H1 (cell line): ENCODE measurements around the gene RPL3. TPM values are rescaled to one million over a fixed set of nuclear protein-coding genes. Genes with fewer than 3 reads are reported as not detected.

Experiments
- CTCF ChIA-PET: fragments of 300-600 bp; sonication (Branson Sonifier 250); formaldehyde crosslinking; loops from one replicate; lab custom pipeline; 2021; ENCODE audit not compliant: partially characterized antibody; lab: Charles Lee
- POLR2A ChIA-PET: fragments of 300-600 bp; sonication (Branson Sonifier 250); formaldehyde crosslinking; loops from one replicate; lab custom pipeline; 2021; ENCODE audit warnings: inconsistent platforms; ENCODE audit not compliant: partially characterized antibody; lab: Charles Lee
- DNase-seq, 2 experiments: peaks; one replicate each; pipeline versions ENCODE4 v3.0.0 to v3.0.0-alpha.2; 2010 to 2022; ENCODE audit warnings: low spot score in 2 of 2, low read depth in 1 of 2, mixed read lengths in 1 of 2
- FAIRE-seq: peaks from 2 replicates; lab custom pipeline; 2011; peaks lifted over from hg19 to GRCh38; lab: Jason Lieb, UNC
- H2AFZ ChIP-seq: 2 replicates; pipeline ENCODE4 v1.8.1; 2012; ENCODE audit warnings: low read length, inconsistent platforms
- H2AK5ac ChIP-seq: 2 replicates; pipeline ENCODE4 v1.6.1; 2013; ENCODE audit warnings: low read depth, low read length
- H2BK120ac ChIP-seq: replicated peaks from 2 replicates; pipeline ENCODE3; 2013; ENCODE audit warnings: low read depth, low read length, inconsistent platforms
- H2BK12ac ChIP-seq: 2 replicates; pipeline ENCODE4 v1.6.1; 2013; ENCODE audit warnings: low read depth, low read length
- H2BK15ac ChIP-seq: 2 replicates; pipeline ENCODE4 v1.6.1; 2013; ENCODE audit warnings: low read length
- H2BK20ac ChIP-seq: 2 replicates; pipeline ENCODE4 v1.6.1; 2013; ENCODE audit warnings: low read length
- H2BK5ac ChIP-seq: 2 replicates; pipeline ENCODE4 v1.6.1; 2013; ENCODE audit warnings: low read depth, low read length
- H3K14ac ChIP-seq: 2 replicates; pipeline ENCODE4 v1.6.1; 2013; ENCODE audit warnings: inconsistent platforms; ENCODE audit not compliant: insufficient read length
- H3K18ac ChIP-seq: 2 replicates; pipeline ENCODE4 v1.6.1; 2013; ENCODE audit warnings: low read length; ENCODE audit errors: extremely low read depth
- H3K23ac ChIP-seq: 2 replicates; pipeline ENCODE4 v1.6.1; 2013; ENCODE audit warnings: inconsistent platforms; ENCODE audit not compliant: insufficient read length
- H3K23me2 ChIP-seq: 2 replicates; pipeline ENCODE4 v1.6.1; 2013; ENCODE audit warnings: low read depth, low read length
- H3K27ac ChIP-seq: 2 replicates; pipeline ENCODE4 v1.6.1; 2011; ENCODE audit warnings: low read depth, low read length, inconsistent platforms
- H3K27me3 ChIP-seq, 4 experiments: replicated peaks in 1 of 4; 1 replicate in 1 of 4; 2 replicates in 3 of 4; pipeline versions ENCODE4 v1.6.1 to v1.8.1; 2011 to 2013; ENCODE audit warnings: low read length in 3 of 4, mild to moderate bottlenecking in 3 of 4, inconsistent platforms in 2 of 4, mixed read lengths in 2 of 4, moderate library complexity in 1 of 4; ENCODE audit not compliant: control insufficient read depth in 3 of 4, insufficient read depth in 3 of 4; ENCODE audit errors: extremely low read depth in 1 of 4
- H3K36me3 ChIP-seq, 4 experiments: 2 replicates each; pipeline versions ENCODE4 v1.6.1 to v1.8.1; 2011 to 2013; ENCODE audit warnings: mild to moderate bottlenecking in 4 of 4, low read length in 3 of 4, moderate library complexity in 2 of 4, control low read depth in 1 of 4, inconsistent platforms in 1 of 4; ENCODE audit not compliant: insufficient read depth in 4 of 4, control insufficient read depth in 2 of 4
- H3K4ac ChIP-seq: replicated peaks from 2 replicates; pipeline ENCODE3; 2013; ENCODE audit warnings: low read length, low read depth, mixed read lengths, inconsistent platforms; ENCODE audit not compliant: insufficient read length
- H3K4me1 ChIP-seq, 4 experiments: replicated peaks in 1 of 4; 1 replicate in 1 of 4; 2 replicates in 3 of 4; pipeline versions ENCODE4 v1.6.1 to v1.8.1; 2011 to 2013; ENCODE audit warnings: low read length in 3 of 4, inconsistent platforms in 2 of 4, mixed read lengths in 1 of 4; ENCODE audit not compliant: insufficient read depth in 4 of 4, control insufficient read depth in 3 of 4
- H3K4me2 ChIP-seq, 2 experiments: 2 replicates each; pipeline versions ENCODE4 v1.6.1 to v1.8.1; 2011 to 2013; ENCODE audit warnings: low read depth in 2 of 2, low read length in 2 of 2, control low read depth in 1 of 2, inconsistent platforms in 1 of 2, mild to moderate bottlenecking in 1 of 2; ENCODE audit not compliant: insufficient read depth in 1 of 2
- H3K4me3 ChIP-seq, 4 experiments: fragments of 200-600, 300-600 bp in 1 of 4; sonication (generic), shearing (Covaris generic), sonication (Bioruptor Twin) in 1 of 4; 2 replicates each; pipeline versions ENCODE4 v1.5.1 to v1.8.1; 2011 to 2016; ENCODE audit warnings: low read length in 4 of 4, low read depth in 3 of 4, control low read depth in 2 of 4, inconsistent platforms in 2 of 4, mild to moderate bottlenecking in 2 of 4, mixed read lengths in 1 of 4, moderate library complexity in 1 of 4; ENCODE audit not compliant: insufficient read depth in 2 of 4; ENCODE audit errors: extremely low read depth in 1 of 4
- H3K56ac ChIP-seq: replicated peaks from 2 replicates; pipeline ENCODE3; 2013; ENCODE audit warnings: low read depth, mild to moderate bottlenecking, mixed read lengths, low read length, inconsistent platforms; ENCODE audit not compliant: insufficient read length
- H3K79me1 ChIP-seq: 2 replicates; pipeline ENCODE4 v1.6.1; 2013; ENCODE audit warnings: low read depth, low read length, control low read depth
- H3K79me2 ChIP-seq, 2 experiments: 2 replicates each; pipeline versions ENCODE4 v1.6.1 to v1.8.1; 2012 to 2013; ENCODE audit warnings: low read length in 2 of 2, mild to moderate bottlenecking in 2 of 2, inconsistent platforms in 1 of 2; ENCODE audit not compliant: insufficient read depth in 2 of 2, control insufficient read depth in 1 of 2
- H3K9ac ChIP-seq, 4 experiments: replicated peaks in 1 of 4; 1 replicate in 1 of 4; 2 replicates in 3 of 4; pipeline versions ENCODE4 v1.6.1 to v1.8.1; 2011 to 2013; ENCODE audit warnings: low read depth in 3 of 4, low read length in 3 of 4, control low read depth in 2 of 4, mild to moderate bottlenecking in 2 of 4, moderate library complexity in 2 of 4, inconsistent platforms in 1 of 4; ENCODE audit errors: extremely low read depth in 1 of 4
- H3K9me3 ChIP-seq, 2 experiments: 2 replicates each; pipeline versions ENCODE4 v1.6.1 to v1.8.1; 2012 to 2013; ENCODE audit warnings: mild to moderate bottlenecking in 2 of 2, moderate library complexity in 2 of 2, control low read depth in 1 of 2, inconsistent platforms in 1 of 2, low read depth in 1 of 2, low read length in 1 of 2, mixed read lengths in 1 of 2; ENCODE audit not compliant: insufficient read depth in 2 of 2
- H4K20me1 ChIP-seq, 2 experiments: replicated peaks in 1 of 2; 2 replicates each; pipeline versions ENCODE3 to v1.8.1; 2011 to 2013; ENCODE audit warnings: inconsistent platforms in 2 of 2, low read length in 2 of 2, mild to moderate bottlenecking in 1 of 2; ENCODE audit not compliant: insufficient read depth in 2 of 2, control insufficient read depth in 1 of 2
- H4K5ac ChIP-seq: 2 replicates; pipeline ENCODE4 v1.6.1; 2013; ENCODE audit warnings: low read length, low read depth, mixed read lengths, inconsistent platforms; ENCODE audit not compliant: insufficient read length
- H4K8ac ChIP-seq: 2 replicates; pipeline ENCODE4 v1.8.0; 2013; ENCODE audit warnings: mild to moderate bottlenecking, moderate library complexity, low read length, inconsistent platforms; ENCODE audit not compliant: insufficient read depth; ENCODE audit errors: extremely low read depth
- H4K91ac ChIP-seq: replicated peaks from 2 replicates; pipeline ENCODE3; 2013; ENCODE audit warnings: low read length, mixed read lengths, inconsistent platforms; ENCODE audit not compliant: insufficient read length
- KDM4A ChIP-seq: IDR thresholded peaks from one replicate; pipeline ENCODE4 v1.7.1; 2012; ENCODE audit warnings: low read depth, mild to moderate bottlenecking, moderate library complexity, low read length, inconsistent platforms; ENCODE audit not compliant: severe bottlenecking
- NANOG ChIP-seq: IDR thresholded peaks from 2 replicates; pipeline ENCODE4 v1.6.1; 2011; ENCODE audit warnings: low read length, low read depth, mild to moderate bottlenecking, inconsistent platforms; ENCODE audit not compliant: insufficient read depth, poor library complexity, severe bottlenecking
- RBBP5 ChIP-seq: IDR thresholded peaks from 2 replicates; pipeline ENCODE4 v1.7.1; 2012; ENCODE audit warnings: low read depth, mild to moderate bottlenecking, inconsistent platforms, low read length, moderate library complexity, borderline replicate concordance
- SAP30 ChIP-seq: fragments of 300-600 bp; sonication (generic); IDR thresholded peaks from 2 replicates; pipeline ENCODE4 v1.7.1; 2012; ENCODE audit warnings: low read length, moderate library complexity, mild to moderate bottlenecking, inconsistent platforms; ENCODE audit not compliant: insufficient read depth, insufficient replicate concordance
- SP1 ChIP-seq: IDR thresholded peaks from 2 replicates; pipeline ENCODE4 v1.6.1; 2011; ENCODE audit warnings: low read depth, low read length
- TEAD4 ChIP-seq: IDR thresholded peaks from 2 replicates; pipeline ENCODE4 v1.6.1; 2012; ENCODE audit warnings: low read depth, low read length, inconsistent platforms, mixed read lengths
- WGBS, 2 experiments: shearing (Covaris generic) in 1 of 2; methylation state at CpG; one replicate each; pipeline versions ENCODE4 v1.1.6 to v1.1.7; 2013 to 2015; ENCODE audit warnings: low lambda C conversion rate in 2 of 2, mixed read lengths in 2 of 2, inconsistent platforms in 1 of 2, low coverage in 1 of 2, missing lambda C conversion rate in 1 of 2; ENCODE audit not compliant: insufficient replicate concordance in 2 of 2, insufficient coverage in 1 of 2, insufficient read length in 1 of 2; ENCODE audit errors: extremely low coverage in 1 of 2, missing lambda C conversion rate in 1 of 2; 5-methylcytosine and 5-hydroxymethylcytosine counted together
- polyA plus RNA-seq, 7 experiments: library from polyadenylated mRNA; depleted of rRNA in 3 of 7; stranded (reverse) in 5 of 7; unstranded in 2 of 7; fragments of >200 nt in 5 of 7; fragments of 200-250 nt in 2 of 7; gene quantifications; 1 replicate in 5 of 7; 2 replicates in 1 of 7; 4 replicates in 1 of 7; pipeline versions ENCODE4 v1.2.1 to v1.2.3, GENCODE V29; 2011 to 2013; ENCODE audit warnings: missing spikeins in 2 of 7, mixed read lengths in 2 of 7
- total RNA-seq: library from RNA; stranded (reverse); fragmentation: NEBNext Ultra II Directional; extraction: Animal tissue kit (Norgen Biotek cat#: 25700); gene quantifications from 2 replicates; pipeline ENCODE4 v1.2.1, GENCODE V29; 2021
- TF ChIP-seq, protein P1 (sequence below): IDR thresholded peaks from 2 replicates; pipeline ENCODE4 v1.6.1; 2012; ENCODE audit warnings: low read length, inconsistent platforms

RPL3 gene
- total and polyA plus RNA-seq, 2 of the 8 experiments (the other 6 are each of a cell fraction or from before 2014, with no cell fraction given): 2,865 to 5,466 TPM

DNA sequence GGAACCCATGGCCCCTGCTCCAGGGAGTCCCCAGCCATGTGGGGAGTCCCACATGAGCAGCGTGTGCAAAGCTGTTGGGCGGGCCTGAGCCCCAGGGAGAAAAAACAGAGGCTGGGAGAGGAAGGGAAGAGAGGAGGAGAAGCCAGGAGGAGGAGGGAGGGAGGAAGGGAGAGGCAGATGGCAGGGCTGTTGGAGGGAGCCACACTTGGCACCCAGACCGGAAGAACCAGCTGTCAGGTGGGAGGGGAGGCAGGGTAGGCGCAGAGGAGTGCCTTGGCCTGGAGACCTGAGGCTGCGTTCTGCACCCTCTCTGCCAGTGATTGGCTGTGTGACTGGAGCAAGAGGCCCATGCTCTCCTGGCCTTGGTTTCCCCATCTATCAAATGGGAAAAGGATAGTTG is 37.0 kb upstream of the RPL3 start:
- H3K14ac ChIP-seq: no peak overlapping the region
- FAIRE-seq: no peak
- no peak overlapping the region for H4K5ac ChIP-seq
- no peak overlapping the region for H3K4me2 ChIP-seq
- H3K9me3 ChIP-seq: no peaks in the 10 kb centered on the region
- H3K4me3 ChIP-seq: no peak overlapping the region
- 85% methylated on average over 5 of the region's 5 CpGs; no CpG with 5 or more reads in 1 of the 2 experiments for WGBS, 2 experiments
- H3K36me3 ChIP-seq: peaks cover 0 to 5% (median 0%) of the 10 kb centered on the region in 4 experiments; a peak in 1 of 8 replicates
- CTCF ChIA-PET: interaction anchor here (0.5 to 1.2 kb wide), 3 partner anchors 11 to 140 kb away, joined by 3 read pairs; no protein-coding TSS in a partner anchor
- peaks cover 0 to 7% of the 10 kb centered on the region in 2 experiments; a peak in 1 of 4 replicates for H3K79me2 ChIP-seq
- peaks cover 4% of the 10 kb centered on the region for H3K23me2 ChIP-seq
- no peak overlapping the region for H3K23ac ChIP-seq
- H3K4me1 ChIP-seq: peaks cover 0 to 24% (median 17%) of the 10 kb centered on the region in 4 experiments; a peak in 6 of 7 replicates
- H3K56ac ChIP-seq: no peak overlapping the region
- no peak overlapping the region; the same call in 1 of the 2 replicates for H2BK12ac ChIP-seq
- H3K27me3 ChIP-seq: 0 out of 7 replicates have a peak, but pooled peaks cover 0 to under 1% (median 0%) of the 10 kb centered on the region in 4 experiments
- TF ChIP-seq KDM4A (no peak), SP1 (no peak), SAP30 (no peak), TEAD4 (no peak), NANOG (no peak), RBBP5 (no peak)
- TF ChIP-seq, protein P1, sequence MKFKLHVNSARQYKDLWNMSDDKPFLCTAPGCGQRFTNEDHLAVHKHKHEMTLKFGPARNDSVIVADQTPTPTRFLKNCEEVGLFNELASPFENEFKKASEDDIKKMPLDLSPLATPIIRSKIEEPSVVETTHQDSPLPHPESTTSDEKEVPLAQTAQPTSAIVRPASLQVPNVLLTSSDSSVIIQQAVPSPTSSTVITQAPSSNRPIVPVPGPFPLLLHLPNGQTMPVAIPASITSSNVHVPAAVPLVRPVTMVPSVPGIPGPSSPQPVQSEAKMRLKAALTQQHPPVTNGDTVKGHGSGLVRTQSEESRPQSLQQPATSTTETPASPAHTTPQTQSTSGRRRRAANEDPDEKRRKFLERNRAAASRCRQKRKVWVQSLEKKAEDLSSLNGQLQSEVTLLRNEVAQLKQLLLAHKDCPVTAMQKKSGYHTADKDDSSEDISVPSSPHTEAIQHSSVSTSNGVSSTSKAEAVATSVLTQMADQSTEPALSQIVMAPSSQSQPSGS: no peak
- TF ChIP-seq, all 59 proteins: peak for 0
- Histone ChIP-seq H4K91ac (no peak overlapping the region), H4K8ac (no peak overlapping the region; the same call in 1 of the 2 replicates), H2AK5ac (no peak overlapping the region), H2AFZ (no peak overlapping the region), H3K4ac (no peak overlapping the region), H2BK20ac (no peak overlapping the region), H3K27ac (no peak overlapping the region), H3K9ac (no peak overlapping the region), H2BK120ac (no peak overlapping the region), H3K79me1 (peaks cover 3% of the 10 kb centered on the region; the same call in 1 of the 2 replicates), H2BK5ac (no peak overlapping the region), H2BK15ac (0 out of 2 replicates have a peak overlapping the region, but pooled peaks have one; percentile 81), H4K20me1 (peaks cover 0 to 6% of the 10 kb centered on the region in 2 experiments), H3K18ac (no peak overlapping the region)
- POLR2A ChIA-PET: interaction anchor here (22.5 kb wide), 1 partner anchor 41 kb away, joined by 413 read pairs; the partner anchor contains the start of gene RPL3
- DNase-seq: no peak
